HG03432 (cell line): ENCODE results near the gene CDH13.

Experiments used
- ATAC-seq: cut with Tn5 transposase; IDR thresholded peaks from one replicate; pipeline ENCODE4 v1.9.1; 2021; ENCODE audit warnings: mild to moderate bottlenecking, moderate library complexity; ENCODE audit not compliant: unreplicated experiment

Gene CDH13

DNA sequence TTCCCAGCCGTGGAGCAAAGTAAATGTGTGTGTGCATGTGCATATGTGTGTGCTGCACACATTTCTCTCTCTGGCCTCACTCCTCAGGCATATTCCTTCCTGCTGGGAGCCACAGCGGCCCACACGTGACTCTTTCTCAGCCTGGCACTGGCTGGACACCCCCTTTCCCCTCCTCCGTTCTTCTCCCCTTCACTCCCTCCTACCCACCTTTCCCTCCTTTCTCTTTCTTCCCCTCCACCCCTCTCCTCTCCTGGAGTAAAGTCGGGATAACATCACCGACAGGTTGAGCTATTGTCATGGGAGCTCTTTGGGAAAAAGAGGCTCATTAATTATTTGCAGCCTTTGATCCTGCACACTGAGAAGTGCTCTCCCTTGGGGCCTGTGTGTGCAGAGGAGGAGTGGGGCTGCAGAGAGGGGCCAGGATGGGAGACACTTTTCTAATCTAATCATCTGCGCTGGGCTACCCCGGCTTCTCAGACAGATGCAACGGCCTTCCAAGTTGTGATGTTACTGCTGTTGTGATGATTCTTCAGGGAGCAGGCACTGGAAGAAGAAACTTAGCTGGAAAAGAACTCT is 1054.7 kb downstream of the CDH13 start:
- ATAC-seq: no peak

DNA sequence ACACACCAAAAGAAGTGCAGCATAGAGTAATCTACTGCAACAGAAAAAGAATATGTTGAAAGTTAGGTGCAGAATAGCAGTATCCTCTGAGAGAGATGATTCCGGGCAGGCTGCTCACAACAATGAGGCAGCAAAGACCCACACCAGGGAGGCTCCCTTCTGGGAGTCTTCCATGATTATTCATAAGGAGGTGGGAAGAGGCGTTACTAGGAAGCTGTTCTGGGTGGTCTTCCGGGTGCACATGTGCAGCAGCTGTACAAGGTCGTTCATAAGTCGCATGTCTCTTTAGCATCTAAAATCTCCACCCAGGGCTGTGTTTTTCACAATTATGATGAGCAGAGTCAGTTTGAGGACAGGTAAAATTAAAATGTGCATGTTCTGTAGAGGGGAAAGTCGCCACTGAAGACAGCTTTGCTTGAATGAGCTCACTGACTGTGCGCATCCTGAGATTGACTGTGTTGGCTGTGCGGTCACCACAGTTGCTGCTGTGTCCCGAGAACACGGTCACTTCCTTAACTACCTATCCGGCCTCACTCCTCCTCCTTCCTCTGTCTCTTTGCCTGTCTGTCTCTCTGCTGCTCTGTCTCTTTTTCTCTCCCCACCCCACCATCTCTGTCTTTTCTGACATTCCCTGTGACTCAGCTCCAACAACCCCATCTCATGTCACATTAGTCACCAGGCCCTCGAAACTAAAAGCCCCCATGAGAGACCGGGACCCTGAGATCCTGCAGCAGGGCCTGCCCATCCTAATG is 1055.5 kb downstream of the CDH13 start:
- no peak for ATAC-seq

DNA sequence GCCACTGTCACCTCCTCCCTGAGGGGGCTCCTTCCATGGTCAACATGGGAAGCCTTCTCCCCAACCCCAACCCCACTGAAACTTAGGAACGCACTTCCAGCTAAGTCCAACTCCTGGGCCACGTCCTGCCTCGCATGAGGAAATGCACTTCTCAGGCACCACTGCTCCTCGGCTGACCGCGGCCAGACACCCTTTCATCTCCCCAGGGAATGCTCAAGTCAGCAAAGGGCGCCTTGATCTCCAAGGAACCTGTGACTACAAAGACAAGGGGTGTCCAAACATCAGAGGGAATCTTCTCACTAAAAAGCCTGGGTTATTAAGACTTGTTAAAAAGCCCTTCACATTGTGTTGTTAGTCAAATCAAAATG is 1056.1 kb downstream of the CDH13 start:
- no peak for ATAC-seq

DNA sequence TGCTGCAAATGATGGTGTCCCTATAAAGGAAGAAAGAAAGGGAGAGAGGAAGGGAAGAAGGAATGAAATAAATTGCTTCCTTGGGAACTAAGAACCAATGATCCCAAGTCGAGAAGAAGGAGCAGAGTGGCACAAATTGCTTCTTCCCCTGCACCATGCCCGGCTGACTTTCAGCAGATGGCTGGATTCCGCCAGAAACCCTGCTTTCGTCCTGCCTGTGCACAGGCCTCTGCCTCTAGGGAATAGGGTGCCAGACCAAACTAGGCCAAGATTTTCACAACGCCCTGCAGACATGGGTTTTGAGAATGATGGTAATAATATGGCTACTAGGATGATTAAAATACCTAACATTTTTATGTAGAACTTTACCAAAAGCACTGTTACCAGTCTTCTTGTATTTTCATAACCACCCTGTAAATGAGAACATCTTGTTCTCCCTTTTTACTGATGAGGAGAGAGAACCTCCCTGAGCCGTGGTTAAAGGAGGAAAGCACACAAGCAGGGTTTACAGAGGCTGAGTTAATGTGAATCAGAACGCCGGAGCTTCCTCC is 1058.9 kb downstream of the CDH13 start:
- no peak for ATAC-seq

DNA sequence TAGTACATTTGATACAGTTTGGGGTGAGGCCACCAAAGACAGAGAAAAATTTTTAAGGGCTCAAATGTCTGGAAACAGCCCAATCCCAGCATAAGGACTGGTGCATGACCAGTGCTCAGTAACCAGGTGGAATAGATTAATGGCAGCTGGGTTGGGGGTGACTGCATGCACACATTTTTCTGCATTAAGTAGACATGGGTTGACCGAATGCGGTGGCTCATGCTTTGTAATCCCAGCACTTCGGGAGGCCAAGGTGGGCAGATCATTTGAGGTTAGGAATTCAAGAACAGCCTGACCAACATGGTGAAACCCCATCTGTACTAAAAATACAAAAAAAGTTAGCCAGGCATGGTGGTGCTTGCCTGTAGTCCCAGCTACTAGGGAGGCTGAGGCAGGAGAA is 1060.0 kb downstream of the CDH13 start:
- ATAC-seq: no peak

DNA sequence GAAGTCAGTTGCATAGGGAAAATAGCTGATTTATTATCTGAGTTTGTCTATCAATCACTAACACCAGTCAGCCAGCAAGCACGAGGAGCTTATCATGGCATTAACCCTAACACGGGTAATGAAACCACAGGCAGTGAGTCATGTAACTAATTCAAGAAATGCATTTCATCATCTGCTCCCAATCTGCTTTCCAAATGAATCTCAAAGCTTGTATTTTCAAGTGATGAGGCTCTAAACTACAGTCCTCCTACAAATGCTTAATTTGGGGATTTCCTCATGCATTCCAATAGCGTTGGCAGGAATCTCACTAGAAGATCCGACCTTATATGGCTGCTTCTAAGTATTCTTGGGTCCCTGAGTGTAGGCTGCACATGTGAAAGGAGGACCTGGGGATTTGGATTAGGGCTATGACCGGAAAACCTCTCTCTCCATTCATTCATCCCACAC is 1062.6 kb downstream of the CDH13 start:
- no peak for ATAC-seq

DNA sequence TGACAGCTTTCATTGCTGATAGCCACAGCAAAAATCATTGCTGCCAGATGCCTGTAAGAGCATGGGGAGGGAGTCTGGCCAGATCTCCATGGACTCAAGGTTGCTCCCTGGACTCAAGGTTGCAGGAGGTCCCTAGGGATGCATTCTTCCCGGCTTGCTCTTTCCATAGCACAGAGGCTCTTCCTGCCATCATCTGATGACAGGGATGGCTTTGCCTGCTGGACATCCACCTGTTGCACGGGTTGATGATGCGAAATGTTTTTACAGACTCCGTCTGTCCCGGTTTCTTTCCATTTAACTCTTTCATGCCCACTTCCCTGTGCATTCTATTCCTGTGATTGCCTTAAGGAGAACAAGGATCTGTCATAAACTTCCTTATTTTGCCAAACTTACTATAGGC is 1065.5 kb downstream of the CDH13 start:
- no peak for ATAC-seq

DNA sequence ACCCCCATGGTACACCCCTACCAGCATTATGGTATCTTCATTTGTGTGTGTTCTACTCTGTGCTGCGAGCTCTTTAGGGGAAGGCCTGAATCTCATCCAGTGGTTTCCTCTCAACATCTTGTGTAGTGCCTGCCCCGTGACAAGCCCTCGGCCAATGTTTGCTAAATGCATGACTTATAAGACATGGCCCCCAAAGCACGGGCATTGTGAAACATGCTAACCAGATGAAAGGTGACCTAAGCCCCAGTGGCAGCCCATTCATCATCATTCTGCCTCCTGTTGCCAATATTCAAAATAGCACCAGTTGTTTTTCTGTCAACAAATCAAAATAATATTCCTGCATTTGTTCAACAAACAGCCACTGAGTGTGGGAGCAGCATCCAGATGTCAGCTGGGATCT is 1072.2 kb downstream of the CDH13 start:
- ATAC-seq: no peak

DNA sequence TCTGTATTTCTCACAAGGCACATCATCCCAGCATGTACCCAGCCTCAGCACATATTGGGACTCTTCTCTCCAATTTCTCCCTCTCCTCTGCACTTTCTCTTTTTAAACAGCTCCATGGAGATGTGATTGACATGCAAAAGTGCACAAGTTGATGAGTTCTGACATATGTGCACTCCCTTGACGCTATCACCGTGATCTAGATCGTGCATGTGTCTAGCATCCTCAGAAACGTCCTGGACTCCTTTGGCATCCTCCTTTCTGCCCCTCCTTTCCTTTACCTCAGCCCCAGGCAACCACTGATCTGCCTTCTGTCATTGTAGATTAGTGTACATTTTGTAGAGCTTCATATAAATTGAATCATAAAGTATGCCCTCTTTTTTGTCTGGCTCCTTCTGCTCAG is 1073.0 kb downstream of the CDH13 start:
- no peak for ATAC-seq

DNA sequence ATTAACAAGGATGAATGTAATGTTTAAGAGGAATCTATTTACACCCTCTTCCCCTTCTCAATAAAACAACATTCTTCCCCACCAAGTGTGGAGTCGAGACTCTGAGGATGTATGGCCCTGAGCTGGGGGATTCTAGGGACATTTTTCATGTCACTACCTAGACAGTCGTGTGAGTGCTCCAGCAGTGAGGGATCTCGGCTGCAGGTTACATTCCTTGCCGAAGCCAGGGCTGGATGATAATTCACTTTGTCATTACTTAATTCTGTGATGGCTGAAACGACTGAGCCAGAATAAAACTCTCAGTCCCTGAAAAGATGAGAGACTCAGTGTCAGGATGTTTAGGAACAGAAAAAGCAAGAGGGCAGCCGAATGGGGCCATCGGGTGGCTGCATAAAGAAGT is 1074.1 kb downstream of the CDH13 start:
- ATAC-seq: no peak

DNA sequence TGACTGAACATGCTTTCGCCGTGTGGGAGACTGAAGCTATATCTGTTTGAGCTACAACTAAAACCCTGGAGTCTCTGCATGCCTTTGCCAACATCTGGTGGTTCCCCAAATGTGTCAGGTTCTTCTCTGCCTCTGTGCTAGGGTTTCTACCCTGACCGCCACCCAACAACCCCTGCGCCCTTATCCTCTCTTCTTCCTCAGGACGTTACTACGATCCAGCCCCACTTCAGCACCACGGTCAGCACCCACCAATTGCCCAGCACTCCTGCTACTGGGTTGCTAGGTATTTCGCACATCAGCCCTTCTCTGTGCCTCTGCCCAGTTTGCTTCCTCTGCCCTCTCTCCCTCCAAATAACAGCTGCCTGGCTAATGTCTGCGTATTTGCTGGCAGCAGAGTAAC is 1074.7 kb downstream of the CDH13 start:
- ATAC-seq: no peak

DNA sequence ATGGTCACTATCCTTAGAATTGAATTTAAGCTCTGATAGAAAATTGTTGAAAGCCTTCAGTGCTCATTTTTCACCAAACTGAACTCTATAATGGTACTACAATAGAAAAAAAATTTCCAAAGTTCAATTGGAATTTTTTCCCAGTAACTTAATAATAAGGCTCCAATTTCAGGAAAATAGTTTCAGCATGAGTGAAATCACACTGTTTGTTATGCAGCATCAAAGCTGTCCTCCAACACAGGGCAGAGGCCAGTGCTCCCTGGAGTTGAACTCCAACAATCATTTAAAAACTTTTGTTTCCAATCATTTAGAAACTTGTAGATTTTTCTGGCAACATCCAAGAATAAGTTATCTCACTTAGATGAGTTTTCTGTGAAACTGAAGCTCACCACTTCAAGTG is 1077.9 kb downstream of the CDH13 start:
- ATAC-seq: no peak

DNA sequence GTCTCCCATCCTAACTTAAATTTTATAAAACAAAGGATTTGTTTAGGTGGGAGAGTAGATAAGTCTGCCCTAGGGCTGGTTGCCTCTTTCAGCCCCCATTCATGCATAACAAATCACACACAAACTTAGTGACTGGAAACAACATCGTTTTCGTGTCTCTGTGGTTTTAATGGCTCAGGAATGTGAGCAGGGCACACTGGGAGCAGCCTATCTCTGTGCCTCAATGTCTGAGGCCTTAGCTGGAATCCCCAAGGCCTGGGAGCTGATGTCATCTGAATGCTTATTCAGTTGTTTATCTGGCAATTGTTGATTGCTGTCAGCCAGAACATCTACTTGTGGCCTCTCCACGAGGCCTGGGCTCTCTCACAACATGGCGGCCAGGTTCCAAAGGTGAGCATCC is 1079.1 kb downstream of the CDH13 start:
- ATAC-seq: no peak

DNA sequence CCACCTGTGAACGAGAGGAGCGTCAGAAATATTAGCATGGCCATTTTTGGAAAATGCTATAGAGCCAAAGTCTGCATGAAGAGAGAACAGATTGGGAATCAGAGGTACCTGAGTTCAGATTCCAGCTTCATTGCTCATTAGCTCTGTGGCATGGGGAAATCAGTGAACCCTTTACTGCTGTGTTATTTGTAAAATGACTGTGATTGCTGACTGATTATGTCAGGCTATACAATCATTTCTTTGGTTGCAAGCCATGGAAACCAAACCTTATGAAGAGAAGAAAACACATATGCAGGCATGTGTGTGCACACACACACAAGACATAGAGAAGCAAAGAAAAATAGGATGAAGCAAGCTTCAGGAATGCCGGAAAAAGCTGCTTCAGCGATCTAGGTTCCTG is 1079.6 kb downstream of the CDH13 start:
- ATAC-seq: no peak

DNA sequence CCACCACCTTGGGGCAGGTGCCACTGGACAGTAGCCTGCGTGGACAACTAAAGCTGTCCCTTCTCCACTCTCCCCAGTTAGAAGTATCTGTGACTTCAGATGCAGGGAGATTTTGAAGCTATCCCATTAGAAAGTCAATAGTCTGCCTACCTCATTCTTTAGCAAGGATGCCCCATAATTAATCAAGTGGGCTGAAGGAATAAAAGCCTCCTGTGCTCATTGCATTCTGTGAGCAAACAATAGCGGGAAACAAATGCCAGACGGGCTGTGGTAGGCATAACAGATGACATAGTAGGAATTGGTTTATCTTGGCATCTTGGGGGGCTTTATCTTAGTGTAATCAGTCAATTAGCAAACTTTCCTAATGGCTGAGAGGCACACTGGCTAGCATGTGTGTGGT is 1084.3 kb downstream of the CDH13 start:
- no peak for ATAC-seq

DNA sequence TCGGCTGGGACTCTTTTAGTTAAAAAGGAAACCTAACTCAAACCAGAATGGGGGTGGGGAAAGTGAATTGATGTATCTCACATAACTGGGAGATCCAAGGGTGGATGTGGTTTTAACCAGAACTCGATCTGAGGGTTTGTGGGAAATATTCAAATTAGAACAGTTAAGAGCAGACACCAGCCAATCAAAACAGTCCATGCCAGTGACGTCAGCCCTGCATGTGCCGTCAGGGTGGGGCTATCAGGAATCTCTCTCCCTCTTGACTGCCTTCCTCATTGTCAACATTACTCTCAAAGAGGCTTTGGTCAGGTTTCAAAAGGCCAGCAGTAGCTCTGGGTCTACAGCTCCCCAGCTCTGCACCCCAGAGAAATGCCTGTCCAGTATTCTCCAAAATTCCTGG is 1086.8 kb downstream of the CDH13 start:
- no peak for ATAC-seq

DNA sequence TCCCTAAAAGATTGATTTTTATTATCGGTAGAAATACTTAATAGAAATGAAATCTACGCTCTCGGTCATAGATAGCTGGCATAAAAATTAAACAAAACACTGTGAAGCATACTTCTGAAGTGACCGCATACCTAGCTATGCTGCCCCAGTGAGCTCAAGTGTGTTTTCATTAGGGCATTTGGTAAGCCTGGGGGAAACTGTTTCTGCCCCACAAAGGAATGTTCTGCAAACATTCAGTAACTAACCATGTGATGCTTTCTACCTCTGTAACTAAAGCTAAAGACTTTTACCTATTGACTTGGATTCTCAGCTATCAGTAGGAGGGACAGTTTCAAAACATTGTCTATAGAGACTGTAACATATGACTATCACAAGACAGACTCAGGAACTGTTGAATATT is 1087.5 kb downstream of the CDH13 start:
- ATAC-seq: no peak

DNA sequence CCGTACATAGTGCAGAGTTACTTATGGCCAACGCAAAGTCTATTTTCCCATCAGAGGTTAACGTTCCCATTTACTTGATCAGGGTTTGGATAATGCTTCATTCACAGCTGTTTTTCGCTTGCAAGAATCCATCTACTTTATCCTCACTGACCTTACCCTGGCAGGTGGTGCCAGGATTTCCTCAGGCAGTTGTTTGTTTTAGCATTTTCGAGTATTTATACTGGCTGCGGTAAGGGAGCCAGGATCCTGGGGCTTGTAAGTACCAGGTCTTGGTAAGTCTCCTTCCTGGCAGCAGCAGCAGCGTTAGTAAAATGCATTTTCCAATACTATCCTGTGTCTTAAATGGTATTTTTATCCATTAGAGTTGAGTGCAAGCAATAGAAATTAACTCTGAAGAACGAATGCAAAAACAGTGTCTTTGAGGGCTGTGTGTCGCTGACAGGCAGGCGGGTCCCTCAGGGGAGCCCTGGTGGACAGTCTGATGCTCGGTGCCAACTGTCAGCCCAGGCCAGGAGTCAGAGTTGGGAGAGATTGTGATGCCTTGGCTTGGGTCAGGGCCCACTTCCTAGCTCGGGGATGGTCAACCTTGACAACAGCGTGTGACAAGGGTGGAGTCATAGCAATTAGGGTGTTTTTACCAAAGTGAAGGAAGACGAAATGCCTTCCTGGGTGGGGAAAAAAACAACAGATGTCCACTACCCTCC is 1088.6 kb downstream of the CDH13 start:
- ATAC-seq: no peak

DNA sequence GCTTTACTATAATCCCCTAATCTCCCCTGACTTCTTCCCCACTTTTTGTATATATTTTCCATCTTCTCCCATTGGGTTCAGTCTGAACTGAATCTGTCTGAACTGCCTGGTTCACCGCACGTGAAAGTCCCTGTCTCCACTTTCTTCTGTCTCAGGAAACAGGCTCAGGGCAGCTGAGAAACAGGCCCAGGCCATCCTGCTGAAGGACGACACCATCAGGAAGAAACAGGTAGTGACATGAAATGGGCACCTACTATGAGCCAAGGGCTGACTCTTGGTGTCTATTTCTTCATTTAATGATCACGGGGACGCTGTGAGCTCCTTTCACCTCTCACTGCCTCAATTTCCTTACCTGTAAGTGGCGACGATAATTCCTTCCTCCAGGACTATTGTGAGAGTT is 1090.5 kb downstream of the CDH13 start:
- no peak for ATAC-seq

DNA sequence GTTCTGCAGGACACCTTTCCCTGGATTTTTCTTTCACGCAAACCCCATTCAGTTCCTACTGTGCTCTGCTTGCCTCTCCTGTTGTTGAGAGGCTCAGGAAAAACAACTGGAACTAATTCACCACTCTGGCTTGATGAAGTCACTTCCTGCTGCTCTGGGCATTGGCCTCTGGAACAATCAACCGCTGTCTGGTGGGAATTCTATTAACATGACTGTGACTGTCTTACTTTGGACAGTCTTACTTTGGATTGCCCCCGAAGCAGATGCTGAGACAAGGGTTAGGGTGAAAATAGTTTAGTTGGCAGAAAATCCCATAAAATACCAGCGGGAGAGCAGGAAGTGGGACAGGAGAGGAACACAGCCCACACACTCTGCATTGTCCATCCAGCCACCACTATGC is 1091.0 kb downstream of the CDH13 start:
- ATAC-seq: no peak

DNA sequence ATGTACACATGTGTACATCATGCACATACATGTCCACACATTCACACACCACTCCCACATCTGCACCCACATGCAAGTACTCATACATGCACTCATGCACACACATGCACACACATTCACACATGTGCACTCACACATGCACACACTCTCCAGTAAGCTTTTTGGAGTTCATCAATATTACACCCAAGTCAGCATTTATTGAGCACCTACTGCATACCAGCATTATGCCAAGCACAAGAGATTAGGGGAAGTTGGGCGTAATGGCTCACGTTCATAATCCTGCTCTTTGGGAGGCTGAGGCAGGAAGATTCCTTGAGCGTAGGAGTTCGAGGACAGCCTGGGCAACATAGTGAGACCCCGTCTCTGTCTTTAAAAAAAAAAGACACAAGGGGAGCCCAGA is 1093.4 kb downstream of the CDH13 start:
- no peak for ATAC-seq

DNA sequence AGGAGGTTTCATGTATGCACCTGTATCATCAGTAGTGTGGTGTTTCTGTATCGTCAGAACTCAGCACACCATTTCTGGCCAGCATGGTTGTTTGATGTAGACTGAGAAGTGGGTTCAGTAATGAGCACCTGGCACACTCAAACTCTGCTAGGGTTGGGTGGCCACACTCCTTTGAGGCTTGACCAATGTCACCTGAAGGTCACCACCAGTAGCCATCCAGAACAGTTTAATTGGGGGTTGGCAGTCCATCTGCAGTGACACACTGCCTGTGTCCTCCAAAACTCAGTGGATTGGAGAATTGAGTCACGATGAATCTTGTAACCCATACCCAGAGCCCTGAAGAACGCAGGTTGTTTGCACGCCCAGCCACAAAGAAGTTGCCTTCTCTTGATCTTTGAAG is 1094.2 kb downstream of the CDH13 start:
- ATAC-seq: no peak
